Suprapubic skin (tissue), 4 donors: ENCODE measurements around the gene THSD7B. TPM values are rescaled to one million over a fixed set of nuclear protein-coding genes. Genes with fewer than 3 reads are reported as not detected.

ENCODE experiments used
- DNase-seq, 2 donors: peaks; one replicate each; pipeline ENCODE4 v3.0.0-alpha.2; 2019; ENCODE audit warnings: low spot score in 2 of 2
- H3K27ac ChIP-seq: fragments of 200-600 bp; sonication (generic); one replicate; pipeline ENCODE4 v1.5.1; 2019
- H3K27me3 ChIP-seq: fragments of 200-600 bp; sonication (generic); one replicate; pipeline ENCODE4 v1.5.1; 2019
- H3K36me3 ChIP-seq: fragments of 200-600 bp; sonication (generic); one replicate; pipeline ENCODE4 v1.5.1; 2019
- H3K4me1 ChIP-seq: fragments of 200-600 bp; sonication (generic); one replicate; pipeline ENCODE4 v1.5.1; 2019
- H3K4me3 ChIP-seq: fragments of 200-600 bp; sonication (generic); one replicate; pipeline ENCODE4 v1.5.1; 2019; ENCODE audit warnings: mild to moderate bottlenecking
- H3K9me3 ChIP-seq: fragments of 200-600 bp; sonication (generic); one replicate; pipeline ENCODE4 v1.5.1; 2019
- EP300 ChIP-seq: sonication (generic); formaldehyde crosslinking; IDR thresholded peaks from one replicate; pipeline ENCODE4 v1.6.1; 2017; ENCODE audit warnings: antibody characterized with exemption
- POLR2A ChIP-seq, 2 donors: fragments of 450-650 bp; IDR thresholded peaks; one replicate each; pipeline ENCODE4 v1.6.1; 2017; ENCODE audit warnings: antibody characterized with exemption in 2 of 2, mild to moderate bottlenecking in 2 of 2, moderate library complexity in 2 of 2
- POLR2AphosphoS5 ChIP-seq, 3 donors: sonication (generic); formaldehyde crosslinking; IDR thresholded peaks; one replicate each; pipeline ENCODE4 v1.6.1; 2017; ENCODE audit warnings: antibody characterized with exemption in 3 of 3
- WGBS: methylation state at CpG from one replicate; pipeline ENCODE4 v1.1.5; 2018; 5-methylcytosine and 5-hydroxymethylcytosine counted together
- total RNA-seq, 4 donors: library from RNA; depleted of rRNA; stranded (reverse); fragments of >200 nt; gene quantifications; one replicate each; pipeline ENCODE4 v1.1.0, GENCODE V29; 2016
- TF ChIP-seq, protein P1 (sequence below), 2 donors: fragments of 200-600 bp in 1 of 2; fragments of 450-650 bp in 1 of 2; sonication (generic) in 1 of 2; IDR thresholded peaks; one replicate each; pipeline ENCODE4 v1.5.1; 2016 to 2019; ENCODE audit warnings: antibody characterized with exemption in 2 of 2, mild to moderate bottlenecking in 1 of 2, moderate library complexity in 1 of 2

Gene THSD7B
- total RNA-seq, 4 donors from 2014 or later: 0.18 to 1.1 (median 0.34) TPM; not detected in 1

DNA sequence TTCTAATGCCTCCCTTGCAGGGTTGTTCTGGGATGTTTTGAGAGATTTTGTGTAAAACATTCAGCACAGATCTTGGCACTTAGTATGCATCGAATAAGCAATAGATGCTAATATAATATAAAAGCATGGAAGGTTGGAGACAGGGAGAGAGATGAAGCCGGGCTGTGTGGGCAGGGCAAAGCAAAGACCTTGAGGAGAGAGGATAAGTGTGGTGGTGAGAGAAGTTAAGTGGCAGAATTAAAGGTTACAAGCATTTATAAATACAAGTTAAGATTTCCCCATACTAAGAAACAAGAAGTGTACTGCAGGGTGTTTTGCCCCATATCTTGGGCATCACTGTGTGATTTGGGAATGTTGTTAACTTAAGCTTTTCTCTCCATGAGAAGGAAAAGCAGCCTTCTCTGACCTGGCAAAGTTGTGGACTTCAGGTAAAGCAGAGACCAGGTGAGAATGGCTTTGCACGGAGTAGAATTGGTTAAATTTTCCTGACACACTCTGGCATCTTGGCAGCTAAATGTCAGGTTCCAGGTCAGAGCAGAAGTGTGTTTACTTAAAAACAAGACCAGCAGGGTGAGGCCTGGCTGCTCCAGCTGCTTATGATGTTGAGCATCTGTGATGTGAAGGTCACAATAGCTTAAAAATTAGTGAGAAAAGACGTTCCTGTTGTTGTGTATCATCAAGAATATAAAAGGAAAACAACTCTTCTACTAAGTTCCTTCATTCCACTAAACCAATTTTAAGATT is 910.4 kb downstream of the THSD7B start:
- Histone ChIP-seq H3K27me3 (no peaks in the 10 kb centered on the region), H3K9me3 (no peaks in the 10 kb centered on the region), H3K4me1 (no peaks in the 10 kb centered on the region), H3K4me3 (no peak overlapping the region), H3K36me3 (no peaks in the 10 kb centered on the region), H3K27ac (no peak overlapping the region)
- 72% methylated on average over 4 of the region's 4 CpGs for WGBS
- TF ChIP-seq, protein P1, sequence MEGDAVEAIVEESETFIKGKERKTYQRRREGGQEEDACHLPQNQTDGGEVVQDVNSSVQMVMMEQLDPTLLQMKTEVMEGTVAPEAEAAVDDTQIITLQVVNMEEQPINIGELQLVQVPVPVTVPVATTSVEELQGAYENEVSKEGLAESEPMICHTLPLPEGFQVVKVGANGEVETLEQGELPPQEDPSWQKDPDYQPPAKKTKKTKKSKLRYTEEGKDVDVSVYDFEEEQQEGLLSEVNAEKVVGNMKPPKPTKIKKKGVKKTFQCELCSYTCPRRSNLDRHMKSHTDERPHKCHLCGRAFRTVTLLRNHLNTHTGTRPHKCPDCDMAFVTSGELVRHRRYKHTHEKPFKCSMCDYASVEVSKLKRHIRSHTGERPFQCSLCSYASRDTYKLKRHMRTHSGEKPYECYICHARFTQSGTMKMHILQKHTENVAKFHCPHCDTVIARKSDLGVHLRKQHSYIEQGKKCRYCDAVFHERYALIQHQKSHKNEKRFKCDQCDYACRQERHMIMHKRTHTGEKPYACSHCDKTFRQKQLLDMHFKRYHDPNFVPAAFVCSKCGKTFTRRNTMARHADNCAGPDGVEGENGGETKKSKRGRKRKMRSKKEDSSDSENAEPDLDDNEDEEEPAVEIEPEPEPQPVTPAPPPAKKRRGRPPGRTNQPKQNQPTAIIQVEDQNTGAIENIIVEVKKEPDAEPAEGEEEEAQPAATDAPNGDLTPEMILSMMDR (IDR thresholded peaks at IDR 0.05): no peak
- no peak for TF ChIP-seq EP300
- TF ChIP-seq POLR2AphosphoS5 (IDR thresholded peaks at IDR 0.05): no peak
- DNase-seq: no peak

DNA sequence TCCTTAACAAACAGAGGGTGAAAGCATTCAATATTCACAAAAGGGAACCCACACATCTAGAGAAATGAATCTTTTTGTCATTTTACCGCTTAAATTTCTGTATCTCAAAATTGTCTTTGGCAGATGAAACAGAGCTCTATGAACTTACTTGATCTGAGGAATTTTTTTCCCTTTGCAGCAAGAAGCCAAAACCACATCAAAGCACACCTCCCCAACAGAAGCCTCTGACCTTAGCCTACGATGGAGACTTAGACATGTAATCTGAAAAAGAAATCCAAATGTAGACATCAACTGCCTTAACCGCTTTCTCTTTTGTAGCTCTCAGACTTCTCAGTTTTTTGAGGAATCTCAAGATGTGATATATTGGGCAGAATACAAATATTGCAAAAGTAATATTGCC is 911.0 kb downstream of the THSD7B start:
- TF ChIP-seq POLR2A (IDR thresholded peaks at IDR 0.05) (no peak), EP300 (no peak), POLR2AphosphoS5 (IDR thresholded peaks at IDR 0.05) (no peak)
- TF ChIP-seq, protein P1 (IDR thresholded peaks at IDR 0.05): no peak
- H3K36me3 ChIP-seq: no peaks in the 10 kb centered on the region
- no peaks in the 10 kb centered on the region for H3K9me3 ChIP-seq
- no peak for DNase-seq
- H3K4me1 ChIP-seq: no peaks in the 10 kb centered on the region
- WGBS: 70% methylated on average over 3 of the region's 3 CpGs
- no peak overlapping the region for H3K4me3 ChIP-seq
- H3K27me3 ChIP-seq: no peaks in the 10 kb centered on the region
- no peak overlapping the region for H3K27ac ChIP-seq

DNA sequence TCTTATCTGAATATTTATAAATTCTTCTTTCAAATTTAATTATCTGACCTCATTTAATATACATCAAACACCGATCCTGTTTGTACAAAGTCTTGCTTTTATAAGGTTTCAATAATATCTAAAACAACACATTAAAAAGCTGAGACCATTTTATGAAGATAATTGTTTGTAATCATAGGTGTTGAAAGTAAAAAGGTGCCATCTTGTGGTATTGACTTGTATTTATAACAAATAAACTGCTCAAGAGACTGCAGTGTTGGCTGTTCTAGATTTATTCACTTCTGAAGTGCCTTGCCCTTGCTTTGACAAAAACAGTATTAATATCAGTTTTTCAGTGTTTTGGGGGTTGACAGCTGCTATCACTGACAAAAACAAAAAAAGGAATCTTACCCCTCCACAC is 912.1 kb downstream of the THSD7B start:
- no peaks in the 10 kb centered on the region for H3K9me3 ChIP-seq

DNA sequence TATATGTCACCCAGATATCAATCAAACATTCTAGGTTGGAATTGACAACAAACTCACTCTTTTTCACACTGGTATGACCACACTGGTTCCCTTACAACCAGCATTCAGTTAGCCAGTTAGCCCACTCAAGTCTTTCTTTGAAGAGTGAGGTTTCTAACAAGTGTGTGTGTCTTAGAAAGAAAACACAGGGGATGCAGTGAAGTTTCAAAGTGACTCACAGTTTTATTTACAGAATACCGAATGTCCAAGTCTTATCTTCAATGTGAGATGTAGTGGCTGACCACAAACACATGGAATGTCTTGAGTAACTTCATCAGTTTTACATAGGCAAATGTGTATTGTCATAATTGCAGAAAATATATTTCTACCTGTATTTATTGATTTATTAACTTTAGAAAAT is 924.2 kb downstream of the THSD7B start:
- H3K4me1 ChIP-seq: no peaks in the 10 kb centered on the region
- TF ChIP-seq, protein P1 (IDR thresholded peaks at IDR 0.05): no peak
- TF ChIP-seq EP300 (no peak), POLR2A (IDR thresholded peaks at IDR 0.05) (no peak), POLR2AphosphoS5 (IDR thresholded peaks at IDR 0.05) (no peak)
- H3K36me3 ChIP-seq: no peaks in the 10 kb centered on the region
- no peaks in the 10 kb centered on the region for H3K9me3 ChIP-seq
- no peak overlapping the region for H3K4me3 ChIP-seq
- 51% methylated on average over 1 of the region's 1 CpG for WGBS
- DNase-seq: no peak
- no peak overlapping the region for H3K27ac ChIP-seq
- no peaks in the 10 kb centered on the region for H3K27me3 ChIP-seq

More for the DNA sequence above, 912.1 kb downstream of the THSD7B start:
- Histone ChIP-seq H3K27ac (no peak overlapping the region), H3K27me3 (no peaks in the 10 kb centered on the region), H3K4me1 (no peaks in the 10 kb centered on the region), H3K4me3 (no peak overlapping the region), H3K36me3 (no peaks in the 10 kb centered on the region)
- WGBS: 86% methylated on average over 1 of the region's 1 CpG
- no peak for DNase-seq
- TF ChIP-seq POLR2AphosphoS5 (IDR thresholded peaks at IDR 0.05) (no peak), EP300 (no peak), POLR2A (IDR thresholded peaks at IDR 0.05) (no peak)
- TF ChIP-seq, protein P1 (IDR thresholded peaks at IDR 0.05): no peak

DNA sequence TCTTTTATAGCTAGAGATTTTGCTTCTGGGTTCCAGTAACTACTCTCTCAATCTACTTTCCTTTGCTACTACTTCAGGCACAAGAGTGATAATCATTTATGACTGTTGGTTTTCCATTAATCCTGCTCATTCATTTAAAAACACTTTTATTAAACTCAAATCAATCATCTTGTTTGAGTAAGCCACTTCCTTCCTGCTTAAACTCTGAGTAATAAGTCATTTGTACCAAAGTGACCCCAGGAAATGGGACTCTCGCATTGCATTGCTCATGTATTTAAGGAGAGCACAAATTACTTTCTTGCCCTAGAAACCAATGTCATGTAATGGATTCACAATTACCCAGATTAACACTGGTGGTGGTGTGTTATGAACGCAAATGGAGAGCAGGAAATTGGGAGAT is 928.2 kb downstream of the THSD7B start:
- WGBS: 38% methylated on average over 2 of the region's 2 CpGs
- no peaks in the 10 kb centered on the region for H3K9me3 ChIP-seq
- H3K4me3 ChIP-seq: no peak overlapping the region
- no peak for DNase-seq
- no peaks in the 10 kb centered on the region for H3K27me3 ChIP-seq
- TF ChIP-seq POLR2A (IDR thresholded peaks at IDR 0.05) (no peak), POLR2AphosphoS5 (IDR thresholded peaks at IDR 0.05) (no peak), EP300 (no peak)
- TF ChIP-seq, protein P1 (IDR thresholded peaks at IDR 0.05): no peak
- H3K36me3 ChIP-seq: no peaks in the 10 kb centered on the region
- H3K27ac ChIP-seq: no peak overlapping the region
- H3K4me1 ChIP-seq: no peaks in the 10 kb centered on the region
